Measurements from ENCODE around the gene OSBP. TPM values are rescaled to one million over a fixed set of nuclear protein-coding genes. Genes with fewer than 3 reads are reported as not detected.
"Not testable (repeated sequence)": the region's sequence is repeated elsewhere in the genome, so short reads cannot be mapped to it uniquely, and the experiment has no call there.

The OSBP gene
- total and polyA plus RNA-seq, 4 donors, result 12.0 to 41.9 (median 30.2) TPM

GRCh38 chr11:59544869-59545178, 70.8 kb downstream of the OSBP start:
- H3K36me3 ChIP-seq (ENCODE audit: control insufficient read depth in 4 of 4, insufficient read depth in 4 of 4, low read length in 4 of 4), result no peaks in the 10 kb centered on the region
- H3K27ac ChIP-seq (ENCODE audit: low read depth in 1 of 2, low read length in 1 of 2), result no peak overlapping the region
- WGBS, 2 donors, result 74 to 77% methylated on average over 3 of the region's 3 CpGs
- H3K9ac ChIP-seq (ENCODE audit: insufficient read depth in 1 of 2, low read length in 2 of 2), result no peak overlapping the region
- TF ChIP-seq CTCF (IDR thresholded peaks at IDR 0.05; ENCODE audit: control extremely low read depth, extremely low read depth), result no peak
- no peak for ATAC-seq (ENCODE audit: insufficient read depth, low FRiP score)
- DNase-seq, result no peak
- peaks cover 0 to 3% (median 0%) of the 10 kb centered on the region in 5 donors for H3K4me1 ChIP-seq (ENCODE audit: control insufficient read depth in 5 of 5, insufficient read depth in 5 of 5, low read length in 5 of 5)
- no peaks in the 10 kb centered on the region for H3K9me3 ChIP-seq (ENCODE audit: control insufficient read depth in 4 of 4, insufficient read depth in 3 of 4, low read length in 3 of 4)
- H3K4me3 ChIP-seq, result no peak overlapping the region
- no peaks in the 10 kb centered on the region for H3K27me3 ChIP-seq (ENCODE audit: control insufficient read depth in 3 of 3, insufficient read depth in 3 of 3, low read length in 2 of 3)

GRCh38 chr11:59543713-59544112, 71.9 kb downstream of the OSBP start:
- not testable (repeated sequence) for H3K27me3 ChIP-seq (ENCODE audit: control insufficient read depth in 3 of 3, insufficient read depth in 3 of 3, low read length in 2 of 3); H3K9me3 ChIP-seq (ENCODE audit: control insufficient read depth in 4 of 4, insufficient read depth in 3 of 4, low read length in 3 of 4); H3K4me3 ChIP-seq; H3K4me1 ChIP-seq (ENCODE audit: control insufficient read depth in 5 of 5, insufficient read depth in 5 of 5, low read length in 5 of 5); H3K9ac ChIP-seq (ENCODE audit: insufficient read depth in 1 of 2, low read length in 2 of 2); DNase-seq; ATAC-seq (ENCODE audit: insufficient read depth, low FRiP score); H3K27ac ChIP-seq (ENCODE audit: low read depth in 1 of 2, low read length in 1 of 2); H3K36me3 ChIP-seq (ENCODE audit: control insufficient read depth in 4 of 4, insufficient read depth in 4 of 4, low read length in 4 of 4)
- WGBS, 2 donors, result 87 to 88% methylated on average over 3 of the region's 3 CpGs

GRCh38 chr11:59542142-59542810, 73.3 kb downstream of the OSBP start:
- no peak for DNase-seq
- no peaks in the 10 kb centered on the region for H3K36me3 ChIP-seq (ENCODE audit: control insufficient read depth in 4 of 4, insufficient read depth in 4 of 4, low read length in 4 of 4)
- no peaks in the 10 kb centered on the region for H3K9me3 ChIP-seq (ENCODE audit: control insufficient read depth in 4 of 4, insufficient read depth in 3 of 4, low read length in 3 of 4)
- no peak overlapping the region for H3K4me3 ChIP-seq
- H3K27me3 ChIP-seq (ENCODE audit: control insufficient read depth in 3 of 3, insufficient read depth in 3 of 3, low read length in 2 of 3), result no peaks in the 10 kb centered on the region
- no peaks in the 10 kb centered on the region for H3K4me1 ChIP-seq (ENCODE audit: control insufficient read depth in 5 of 5, insufficient read depth in 5 of 5, low read length in 5 of 5)
- no peak overlapping the region for H3K27ac ChIP-seq (ENCODE audit: low read depth in 1 of 2, low read length in 1 of 2)
- TF ChIP-seq CTCF (IDR thresholded peaks at IDR 0.05; ENCODE audit: control extremely low read depth, extremely low read depth), result no peak
- H3K9ac ChIP-seq (ENCODE audit: insufficient read depth in 1 of 2, low read length in 2 of 2), result no peak overlapping the region
- no peak for ATAC-seq (ENCODE audit: insufficient read depth, low FRiP score)
- 74 to 77% methylated on average over 3 of the region's 3 CpGs for WGBS, 2 donors

- ATAC-seq (ENCODE audit: insufficient read depth, low FRiP score) (no peak), DNase-seq (no peak)
- Histone ChIP-seq H3K27ac (ENCODE audit: low read depth in 1 of 2, low read length in 1 of 2) (no peak overlapping the region), H3K9me3 (ENCODE audit: control insufficient read depth in 4 of 4, insufficient read depth in 3 of 4, low read length in 3 of 4) (no peaks in the 10 kb centered on the region), H3K36me3 (ENCODE audit: control insufficient read depth in 4 of 4, insufficient read depth in 4 of 4, low read length in 4 of 4) (no peaks in the 10 kb centered on the region), H3K9ac (ENCODE audit: insufficient read depth in 1 of 2, low read length in 2 of 2) (no peak overlapping the region), H3K4me3 (no peak overlapping the region), H3K27me3 (ENCODE audit: control insufficient read depth in 3 of 3, insufficient read depth in 3 of 3, low read length in 2 of 3) (no peaks in the 10 kb centered on the region), H3K4me1 (ENCODE audit: control insufficient read depth in 5 of 5, insufficient read depth in 5 of 5, low read length in 5 of 5) (no peaks in the 10 kb centered on the region)
- TF ChIP-seq CTCF (IDR thresholded peaks at IDR 0.05; ENCODE audit: control extremely low read depth, extremely low read depth), result no peak
- WGBS, 2 donors, result 90 to 98% methylated on average over 1 of the region's 1 CpG
These were observed 80.9 kb downstream of the OSBP start for GRCh38 chr11:59534676-59535075.
